Measurements from ENCODE around the gene GLRA3.

DNA sequence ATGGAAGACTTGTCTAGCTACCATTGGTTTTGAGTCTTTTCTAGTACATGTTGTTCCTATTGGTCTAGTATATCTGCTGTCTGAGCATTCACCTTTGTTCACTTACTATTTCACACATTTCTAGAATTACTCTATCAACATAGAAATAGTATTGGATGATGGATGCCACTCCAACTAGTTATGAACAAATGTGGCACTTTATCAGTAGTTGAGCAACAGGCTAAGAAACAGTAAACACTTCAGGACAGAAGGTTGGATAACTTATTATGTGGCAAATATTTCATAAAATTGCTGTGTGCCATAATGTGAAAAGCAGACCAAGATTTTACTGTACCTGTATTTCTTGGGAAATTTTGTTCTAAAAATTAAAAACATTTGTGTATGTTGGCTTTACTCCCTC lies 42.4 kb upstream of the GLRA3 start:
- TF ChIP-seq CTCF (IDR thresholded peaks at IDR 0.05) (no peak), POLR2A (IDR thresholded peaks at IDR 0.05) (no peak)
